ENCODE data around the gene TCN2. TPM values are rescaled to one million over a fixed set of nuclear protein-coding genes. Genes with fewer than 3 reads are reported as not detected.

Gene TCN2
- total RNA-seq, 2 experiments from 2014 or later, result 0.19 to 0.22 TPM

DNA sequence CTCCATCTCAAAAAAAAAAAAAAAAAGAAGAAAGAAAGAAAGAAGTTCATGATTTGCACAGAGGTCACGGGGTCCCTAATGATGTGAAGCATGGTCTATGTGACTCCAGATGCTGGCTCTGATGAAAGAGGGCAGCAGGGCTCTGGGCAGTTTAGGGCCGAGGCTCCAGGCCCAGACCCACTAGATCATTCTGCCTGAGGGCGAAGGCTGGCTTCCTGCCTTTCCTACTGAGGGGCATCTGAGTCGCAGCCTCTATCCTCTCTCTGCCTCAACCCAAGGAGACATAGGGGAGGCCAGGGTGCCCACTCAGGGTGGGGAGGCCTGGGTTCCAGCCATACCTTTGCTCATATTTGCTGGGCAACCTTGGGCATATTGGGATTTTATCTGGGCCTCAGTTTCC is 33.4 kb downstream of the TCN2 start:
- no peak for DNase-seq
- H3K9me3 Mint-ChIP-seq, result no peaks in the 10 kb centered on the region
- CTCF ChIA-PET, result interaction anchor here (1.2 kb wide), 1 partner anchor 10 kb away, joined by 4 read pairs; no protein-coding TSS in a partner anchor
- no peak overlapping the region for H3K27ac Mint-ChIP-seq
- no peaks in the 10 kb centered on the region for H3K27me3 Mint-ChIP-seq (ENCODE audit: low read depth)
- H3K4me1 Mint-ChIP-seq (ENCODE audit: low read depth), result peaks cover 33% of the 10 kb centered on the region
- H3K36me3 Mint-ChIP-seq (ENCODE audit: low read depth), result peaks cover 9% of the 10 kb centered on the region
- intact Hi-C loops (cut with micrococcal nuclease), result loop anchor here (10.0 kb wide), 1 partner anchor 884 kb away; no protein-coding TSS in a partner anchor
- no peak overlapping the region for H3K4me3 Mint-ChIP-seq

DNA sequence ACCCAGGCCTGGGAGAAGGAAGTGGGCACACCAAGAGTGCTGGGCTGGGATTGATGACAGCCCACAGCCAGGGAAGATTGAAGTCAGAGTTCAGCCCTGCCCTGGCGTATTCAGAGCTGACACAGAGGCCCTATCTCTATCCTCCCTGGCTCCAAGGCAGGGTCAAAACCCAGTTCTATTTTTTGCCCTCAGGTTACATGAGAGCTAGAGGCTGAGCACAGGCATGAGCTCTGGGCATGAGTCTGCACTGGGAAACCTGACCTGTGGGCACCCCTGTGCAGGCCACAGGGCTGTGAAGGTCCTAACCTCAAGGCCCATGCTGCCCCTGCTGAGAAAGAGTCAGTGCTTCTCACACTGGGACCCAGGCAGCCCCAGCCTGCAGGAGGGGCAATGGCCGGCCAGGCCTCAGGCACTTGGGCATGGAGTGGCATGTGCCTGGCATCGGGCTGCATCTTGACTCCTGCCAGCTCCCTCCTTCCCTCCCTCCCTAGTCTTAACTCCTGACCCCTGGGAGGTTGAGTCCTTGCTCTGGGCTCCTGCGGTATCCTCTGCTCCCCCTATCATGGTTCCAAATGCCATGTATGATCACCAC is 34.0 kb downstream of the TCN2 start:
- H3K9me3 Mint-ChIP-seq, result no peaks in the 10 kb centered on the region
- H3K27me3 Mint-ChIP-seq (ENCODE audit: low read depth), result no peaks in the 10 kb centered on the region
- intact Hi-C loops (cut with micrococcal nuclease), result loop anchor here (10.0 kb wide), 1 partner anchor 884 kb away; no protein-coding TSS in a partner anchor
- CTCF ChIA-PET, result no interaction called here
- H3K4me1 Mint-ChIP-seq (ENCODE audit: low read depth), result peaks cover 32% of the 10 kb centered on the region
- H3K4me3 Mint-ChIP-seq, result no peak overlapping the region
- no peak overlapping the region for H3K27ac Mint-ChIP-seq
- no peak for DNase-seq
- H3K36me3 Mint-ChIP-seq (ENCODE audit: low read depth), result peaks cover 9% of the 10 kb centered on the region

DNA sequence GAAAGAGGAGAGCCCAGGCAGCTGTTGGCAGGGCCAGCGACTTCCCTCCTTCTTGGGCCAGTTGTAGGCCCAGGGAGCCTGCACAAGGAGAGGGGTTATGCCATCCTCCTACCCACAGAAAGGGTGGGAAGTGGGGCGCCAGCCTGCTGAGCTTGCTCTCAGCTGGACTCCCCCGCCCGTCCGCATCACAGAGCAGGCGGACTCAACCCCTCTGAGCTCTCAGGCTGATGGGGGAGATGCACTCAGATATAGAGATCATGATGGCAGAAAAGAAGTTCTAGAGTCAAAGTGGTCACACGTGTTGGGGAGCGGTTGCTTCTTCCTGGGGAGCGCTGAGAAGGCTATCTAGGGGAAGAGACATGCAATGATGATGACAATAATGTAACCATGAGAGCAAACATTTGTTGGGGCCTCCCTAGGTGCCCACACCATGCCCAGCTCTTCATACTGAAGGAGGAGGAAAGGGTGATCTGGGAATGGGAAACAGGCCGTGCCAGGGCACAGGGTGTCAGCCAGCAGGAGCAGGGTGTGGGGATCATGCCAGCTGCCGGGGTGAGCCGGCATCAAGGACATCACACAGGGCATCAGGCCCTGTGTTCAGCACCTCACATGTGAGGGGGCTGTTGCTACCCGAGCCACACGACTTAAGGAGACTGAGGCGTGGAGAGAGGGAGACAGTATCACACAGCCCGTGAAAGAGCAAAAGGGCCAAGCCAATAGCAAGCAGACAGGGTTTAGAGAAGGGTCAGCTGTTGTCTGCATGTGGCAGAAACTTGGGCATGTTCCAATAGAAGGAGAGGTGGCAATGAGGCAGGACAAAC is 36.3 kb downstream of the TCN2 start:
- peaks cover 27% of the 10 kb centered on the region for H3K4me1 Mint-ChIP-seq (ENCODE audit: low read depth)
- no peaks in the 10 kb centered on the region for H3K9me3 Mint-ChIP-seq

DNA sequence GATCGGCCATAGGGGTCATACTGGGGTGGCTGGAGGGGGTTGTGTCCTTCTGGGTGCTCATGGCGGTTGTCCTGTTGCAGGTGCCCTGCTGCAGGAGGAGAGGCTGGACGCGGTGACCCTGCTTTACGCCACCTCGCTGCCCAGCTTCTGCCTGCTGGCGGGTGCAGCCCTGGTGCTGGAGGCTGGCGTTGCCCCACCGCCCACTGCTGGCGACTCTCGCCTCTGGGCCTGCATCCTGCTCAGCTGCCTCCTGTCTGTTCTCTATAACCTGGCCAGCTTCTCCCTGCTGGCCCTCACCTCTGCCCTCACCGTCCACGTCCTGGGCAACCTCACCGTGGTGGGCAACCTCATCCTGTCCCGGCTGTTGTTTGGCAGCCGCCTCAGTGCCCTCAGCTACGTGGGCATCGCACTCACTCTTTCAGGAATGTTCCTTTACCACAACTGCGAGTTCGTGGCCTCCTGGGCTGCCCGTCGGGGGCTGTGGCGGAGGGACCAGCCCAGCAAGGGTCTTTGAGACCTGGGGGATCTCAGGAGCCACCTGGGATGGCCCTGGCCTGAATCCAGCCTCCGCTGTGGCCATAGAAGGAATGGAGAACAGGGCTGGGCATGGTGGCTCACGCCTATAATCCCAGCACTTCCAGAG is 39.7 kb downstream of the TCN2 start:
- Mint-ChIP-seq H3K27me3 (ENCODE audit: low read depth) (no peaks in the 10 kb centered on the region), H3K27ac (no peak overlapping the region), H3K4me1 (ENCODE audit: low read depth) (peaks cover 42% of the 10 kb centered on the region), H3K36me3 (ENCODE audit: low read depth) (no peaks in the 10 kb centered on the region), H3K9me3 (no peaks in the 10 kb centered on the region), H3K4me3 (no peak overlapping the region)
- DNase-seq, result no peak
- intact Hi-C loops (cut with micrococcal nuclease), result loop anchor here (5.0 to 10.0 kb wide), 2 partner anchors 436 to 878 kb away; partner anchors contain the start of gene SMTN
- CTCF ChIA-PET, result interaction anchor here (0.5 kb wide), 2 partner anchors 21 to 47 kb away, joined by 3 to 4 read pairs; no protein-coding TSS in a partner anchor

More for the DNA sequence above, 36.3 kb downstream of the TCN2 start:
- Mint-ChIP-seq H3K27ac (peak overlapping the region; percentile 64), H3K36me3 (ENCODE audit: low read depth) (peaks cover 5% of the 10 kb centered on the region), H3K27me3 (ENCODE audit: low read depth) (no peaks in the 10 kb centered on the region), H3K4me3 (no peak overlapping the region)
- CTCF ChIA-PET, result interaction anchor here (1.8 to 3.0 kb wide), 3 partner anchors 8 to 112 kb away, joined by 4 to 18 read pairs (median 8); partner anchors contain the start of gene SLC35E4
- intact Hi-C loops (cut with micrococcal nuclease), result loop anchor here (10.0 kb wide), 1 partner anchor 882 kb away; no protein-coding TSS in a partner anchor
- no peak for DNase-seq

DNA sequence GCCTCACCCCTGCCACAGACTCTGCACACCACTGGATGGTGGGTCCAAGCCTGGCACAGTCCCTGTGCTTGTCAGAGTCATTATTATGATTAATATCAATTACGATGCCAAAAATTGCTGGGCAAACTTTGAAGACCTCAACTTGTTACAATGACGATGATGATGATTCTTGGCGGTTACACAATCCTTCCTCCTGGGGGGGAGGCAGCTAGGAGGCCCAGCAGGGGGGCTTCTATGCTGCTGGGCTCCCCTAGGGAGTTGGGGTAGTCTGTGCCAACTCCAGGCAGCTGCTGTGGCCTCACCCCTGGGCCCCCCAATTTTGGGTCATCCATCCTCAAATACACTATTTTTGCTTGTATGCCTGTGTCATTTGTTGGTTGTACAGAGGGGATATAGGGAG is 40.6 kb downstream of the TCN2 start:
- Mint-ChIP-seq H3K36me3 (ENCODE audit: low read depth) (no peaks in the 10 kb centered on the region), H3K9me3 (no peaks in the 10 kb centered on the region), H3K27me3 (ENCODE audit: low read depth) (no peaks in the 10 kb centered on the region), H3K4me1 (ENCODE audit: low read depth) (peaks cover 41% of the 10 kb centered on the region), H3K27ac (no peak overlapping the region), H3K4me3 (no peak overlapping the region)
- no peak for DNase-seq
- intact Hi-C loops (cut with micrococcal nuclease), result loop anchor here (5.0 to 10.0 kb wide), 2 partner anchors 435 to 877 kb away; partner anchors contain the start of gene SMTN
- CTCF ChIA-PET, result no interaction called here

DNA sequence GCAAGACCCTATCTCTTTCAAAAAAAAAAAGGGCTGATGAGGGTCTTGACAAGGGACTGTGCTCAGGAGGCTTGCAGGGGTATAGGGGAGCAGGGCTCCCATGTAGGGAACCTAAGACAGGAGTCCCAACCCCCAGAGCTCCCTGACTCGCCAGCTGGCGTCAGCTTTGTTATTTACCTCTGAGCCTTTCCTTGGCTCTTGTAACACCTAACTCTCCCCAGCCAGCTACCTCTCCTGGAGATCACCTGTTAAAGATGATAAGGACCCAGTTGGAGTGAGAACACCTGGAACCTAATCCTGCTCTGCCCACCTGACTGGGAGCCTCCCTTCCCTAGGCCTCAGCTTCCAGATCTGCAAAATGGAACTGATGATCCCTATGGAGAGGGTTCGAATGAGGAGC is 41.9 kb downstream of the TCN2 start:
- H3K27me3 Mint-ChIP-seq (ENCODE audit: low read depth), result no peaks in the 10 kb centered on the region
- no peaks in the 10 kb centered on the region for H3K36me3 Mint-ChIP-seq (ENCODE audit: low read depth)
- no peak for DNase-seq
- H3K27ac Mint-ChIP-seq, result peak overlapping the region; percentile 75
- intact Hi-C loops (cut with micrococcal nuclease), result loop anchor here (1.0 to 10.0 kb wide), 6 partner anchors 15 to 876 kb away; partner anchors contain the start of genes DUSP18 and SMTN
- peaks cover 34% of the 10 kb centered on the region for H3K4me1 Mint-ChIP-seq (ENCODE audit: low read depth)
- H3K9me3 Mint-ChIP-seq, result no peaks in the 10 kb centered on the region
- H3K4me3 Mint-ChIP-seq, result no peak overlapping the region
- CTCF ChIA-PET, result interaction anchor here (0.6 to 2.2 kb wide), 5 partner anchors 11 to 272 kb away, joined by 4 to 23 read pairs (median 6); partner anchors contain the start of gene SLC35E4

DNA sequence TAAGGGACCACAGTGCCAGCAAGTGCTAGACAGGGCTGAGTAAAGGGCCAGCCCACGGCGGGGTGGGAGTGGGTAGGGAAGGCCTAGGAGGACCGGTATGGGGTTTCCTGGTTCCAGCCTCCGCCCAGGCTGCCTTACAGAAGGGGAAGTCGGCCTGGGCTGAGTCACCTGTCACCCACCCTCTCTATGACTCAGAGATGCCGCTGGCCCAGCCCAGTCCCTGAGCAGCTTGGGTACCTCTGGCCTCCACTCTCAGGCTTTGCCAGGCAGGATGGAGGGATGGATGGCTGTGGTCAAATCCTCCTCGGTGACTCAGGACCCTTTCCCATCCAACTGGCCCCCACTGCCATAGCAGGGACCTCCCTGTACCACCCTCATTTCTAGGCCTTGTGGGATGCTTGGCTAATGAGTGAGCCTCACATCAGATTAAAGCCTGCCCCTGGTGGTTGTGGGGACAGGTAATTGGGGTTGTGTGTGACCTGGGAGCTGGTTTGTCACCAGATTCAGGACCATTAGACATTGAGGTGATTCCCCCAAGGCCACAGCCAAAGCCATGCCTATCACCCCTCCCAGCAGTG is 42.5 kb downstream of the TCN2 start:
- H3K4me1 Mint-ChIP-seq (ENCODE audit: low read depth), result peaks cover 28% of the 10 kb centered on the region
- H3K27ac Mint-ChIP-seq, result peak overlapping the region; percentile 75
- CTCF ChIA-PET, result interaction anchor here (0.6 to 2.2 kb wide), 8 partner anchors 11 to 272 kb away, joined by 3 to 23 read pairs (median 4); partner anchors contain the start of gene SLC35E4
- intact Hi-C loops (cut with micrococcal nuclease), result loop anchor here (1.0 to 10.0 kb wide), 6 partner anchors 15 to 875 kb away; partner anchors contain the start of genes DUSP18 and SMTN
- peaks cover 1% of the 10 kb centered on the region for H3K36me3 Mint-ChIP-seq (ENCODE audit: low read depth)
- no peaks in the 10 kb centered on the region for H3K9me3 Mint-ChIP-seq
- peak; percentile 95 for DNase-seq
- H3K4me3 Mint-ChIP-seq, result no peak overlapping the region
- H3K27me3 Mint-ChIP-seq (ENCODE audit: low read depth), result no peaks in the 10 kb centered on the region

DNA sequence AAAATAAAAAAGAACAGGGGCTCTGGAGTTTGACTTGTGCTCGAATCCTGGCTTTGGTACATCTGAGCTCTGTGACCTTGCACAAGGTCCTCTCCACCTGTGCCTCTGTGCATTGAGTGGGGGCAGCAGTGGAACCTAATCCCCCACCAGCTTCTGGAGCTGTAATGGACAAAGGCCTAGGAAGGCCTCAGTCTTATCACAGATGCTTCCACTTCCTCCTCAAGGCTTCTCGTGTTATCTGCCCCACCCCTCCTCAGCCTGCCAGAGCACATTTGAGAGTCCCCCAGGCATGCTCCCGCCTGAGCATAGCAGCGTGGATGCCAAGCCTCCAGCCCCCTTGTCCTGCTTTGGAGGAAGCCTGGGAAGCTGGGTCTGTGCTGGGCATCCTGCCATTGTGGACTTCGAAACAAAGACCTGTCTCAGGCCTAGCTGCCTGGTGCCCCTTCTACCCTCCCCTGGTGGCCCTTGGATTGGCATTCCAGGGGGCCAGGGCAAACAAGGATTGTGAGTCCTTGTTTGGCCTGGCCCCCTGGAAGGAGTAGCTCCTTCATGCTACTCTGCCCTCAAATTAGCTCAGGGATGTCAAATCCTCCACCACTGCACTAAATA is 43.6 kb downstream of the TCN2 start:
- no peak for DNase-seq
- no peak overlapping the region for H3K27ac Mint-ChIP-seq
- H3K4me1 Mint-ChIP-seq (ENCODE audit: low read depth), result peaks cover 22% of the 10 kb centered on the region
- H3K27me3 Mint-ChIP-seq (ENCODE audit: low read depth), result no peaks in the 10 kb centered on the region
- H3K9me3 Mint-ChIP-seq, result no peaks in the 10 kb centered on the region
- H3K36me3 Mint-ChIP-seq (ENCODE audit: low read depth), result peaks cover 5% of the 10 kb centered on the region
- CTCF ChIA-PET, result interaction anchor here (0.8 to 1.6 kb wide), 6 partner anchors 11 to 271 kb away, joined by 3 to 5 read pairs (median 4); no protein-coding TSS in a partner anchor
- H3K4me3 Mint-ChIP-seq, result no peak overlapping the region
- intact Hi-C loops (cut with micrococcal nuclease), result no loop called here

DNA sequence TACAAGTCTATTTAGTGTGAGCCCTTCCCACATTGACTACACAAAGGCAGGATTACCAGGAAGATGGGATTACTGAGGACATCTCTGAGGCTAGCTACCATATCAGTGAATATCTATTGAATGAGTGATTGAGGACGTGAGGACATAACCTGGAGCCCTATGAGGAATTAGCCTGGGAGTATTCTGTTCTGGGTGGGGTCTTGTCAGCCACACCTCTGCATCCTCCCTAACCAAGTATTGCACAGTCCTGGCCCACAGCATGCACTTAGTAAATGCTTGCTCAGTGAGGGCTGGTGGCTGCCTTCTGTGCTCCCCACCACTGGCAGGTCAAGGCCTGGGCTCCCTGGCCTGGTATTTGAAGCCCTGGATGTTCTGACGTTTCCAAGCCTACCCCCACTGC is 45.9 kb downstream of the TCN2 start:
- Mint-ChIP-seq H3K4me1 (ENCODE audit: low read depth) (peaks cover 22% of the 10 kb centered on the region), H3K27ac (no peak overlapping the region), H3K4me3 (no peak overlapping the region), H3K36me3 (ENCODE audit: low read depth) (peaks cover 5% of the 10 kb centered on the region), H3K9me3 (no peaks in the 10 kb centered on the region), H3K27me3 (ENCODE audit: low read depth) (no peaks in the 10 kb centered on the region)
- intact Hi-C loops (cut with micrococcal nuclease), result no loop called here
- CTCF ChIA-PET, result no interaction called here
- no peak for DNase-seq

DNA sequence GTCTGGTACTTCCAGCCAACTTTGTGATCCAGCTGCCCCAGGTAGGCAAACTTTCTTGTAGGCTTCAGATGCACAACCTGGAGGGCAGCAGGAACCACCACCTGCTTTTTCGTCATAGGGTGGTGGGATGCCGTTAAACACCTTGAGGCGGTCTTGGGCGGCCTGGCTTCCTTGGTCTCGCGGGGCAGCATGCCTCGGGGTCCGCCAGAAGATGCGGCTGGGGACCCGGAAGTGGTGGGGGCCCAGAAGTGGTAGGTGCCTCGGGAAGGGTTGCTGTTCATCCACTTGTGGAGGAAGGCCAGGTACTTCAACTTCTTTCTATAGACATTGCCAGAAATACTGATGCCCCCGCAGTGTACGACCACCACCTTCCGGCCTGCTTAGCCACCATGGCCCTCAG is 47.4 kb downstream of the TCN2 start:
- no peak overlapping the region for H3K4me3 Mint-ChIP-seq
- H3K4me1 Mint-ChIP-seq (ENCODE audit: low read depth), result peaks cover 13% of the 10 kb centered on the region
- intact Hi-C loops (cut with micrococcal nuclease), result no loop called here
- no peak overlapping the region for H3K27ac Mint-ChIP-seq
- H3K27me3 Mint-ChIP-seq (ENCODE audit: low read depth), result no peaks in the 10 kb centered on the region
- CTCF ChIA-PET, result no interaction called here
- DNase-seq, result no peak
- peaks cover 6% of the 10 kb centered on the region for H3K36me3 Mint-ChIP-seq (ENCODE audit: low read depth)
- H3K9me3 Mint-ChIP-seq, result no peaks in the 10 kb centered on the region

DNA sequence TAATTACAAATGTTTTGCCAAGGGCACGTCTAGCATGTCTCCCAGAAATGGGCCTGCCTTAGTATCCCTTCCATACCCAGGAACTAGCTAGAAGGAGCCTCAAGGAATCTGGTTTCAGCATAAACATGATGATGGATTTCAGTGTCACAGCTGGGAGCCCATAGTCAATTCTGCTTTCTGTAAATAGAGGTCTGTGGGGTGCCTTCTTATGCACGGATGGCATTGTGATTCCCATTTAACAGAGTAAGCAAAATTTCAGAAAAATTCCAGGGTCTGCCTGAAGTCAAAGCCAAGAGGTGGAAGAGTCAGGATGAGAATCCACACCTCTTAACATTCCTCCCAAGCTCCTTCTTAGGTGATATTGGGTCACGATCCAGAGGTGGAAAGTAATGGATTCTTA is 48.6 kb downstream of the TCN2 start:
- peaks cover 10% of the 10 kb centered on the region for H3K36me3 Mint-ChIP-seq (ENCODE audit: low read depth)
- no peak for DNase-seq
- no peak overlapping the region for H3K4me3 Mint-ChIP-seq
- H3K27me3 Mint-ChIP-seq (ENCODE audit: low read depth), result no peaks in the 10 kb centered on the region
- H3K27ac Mint-ChIP-seq, result no peak overlapping the region
- peaks cover 8% of the 10 kb centered on the region for H3K4me1 Mint-ChIP-seq (ENCODE audit: low read depth)
- intact Hi-C loops (cut with micrococcal nuclease), result no loop called here
- no peaks in the 10 kb centered on the region for H3K9me3 Mint-ChIP-seq
- CTCF ChIA-PET, result no interaction called here

Measured in activated naive CD4-positive, alpha-beta T cell treated with anti-CD3 and anti-CD28 coated beads for 36 hours (primary cell).